ENCODE measurements around the gene CTSV. TPM values are rescaled to one million over a fixed set of nuclear protein-coding genes. Genes with fewer than 3 reads are reported as not detected.
"Not testable (repeated sequence)": the region's sequence is repeated elsewhere in the genome, so short reads cannot be mapped to it uniquely, and the experiment has no call there.

Gene CTSV
- 1 to 10 TPM in 1 of 9 donors, under 1 TPM in 6, not detected in 2; 0.06 to 3.8 (median 0.19) TPM for total RNA-seq
- polyA plus RNA-seq: under 1 TPM; 0.16 to 0.55 (median 0.20) TPM
- long read RNA-seq, donor 1, partial matches to known transcripts: 0 of 1 reads
- long read RNA-seq, donor 1, other reads (novel, unspliced or antisense): 0 of 1 reads
- long read RNA-seq, donor 2, partial matches to known transcripts: 0 of 1 reads
- long read RNA-seq, donor 2, other reads (novel, unspliced or antisense): 0 of 1 reads
- long read RNA-seq, donor 3: 0 reads
- long read RNA-seq, donor 4: 0 reads
- long read RNA-seq, donor 5: 0 reads
- long read RNA-seq, donor 6: 0 reads
- long read RNA-seq, donor 7, partial matches to known transcripts: 0 of 1 reads
- long read RNA-seq, donor 7, other reads (novel, unspliced or antisense): 0 of 1 reads
- long read RNA-seq, donor 8, partial matches to known transcripts: 0 of 3 reads
- long read RNA-seq, donor 8, other reads (novel, unspliced or antisense): 0 of 3 reads
- long read RNA-seq, donor 9, partial matches to known transcripts: 0 of 4 reads
- long read RNA-seq, donor 9, other reads (novel, unspliced or antisense): 0 of 4 reads
- long read RNA-seq, donor 10, partial matches to known transcripts: 0 of 1 reads
- long read RNA-seq, donor 10, other reads (novel, unspliced or antisense): 0 of 1 reads

DNA sequence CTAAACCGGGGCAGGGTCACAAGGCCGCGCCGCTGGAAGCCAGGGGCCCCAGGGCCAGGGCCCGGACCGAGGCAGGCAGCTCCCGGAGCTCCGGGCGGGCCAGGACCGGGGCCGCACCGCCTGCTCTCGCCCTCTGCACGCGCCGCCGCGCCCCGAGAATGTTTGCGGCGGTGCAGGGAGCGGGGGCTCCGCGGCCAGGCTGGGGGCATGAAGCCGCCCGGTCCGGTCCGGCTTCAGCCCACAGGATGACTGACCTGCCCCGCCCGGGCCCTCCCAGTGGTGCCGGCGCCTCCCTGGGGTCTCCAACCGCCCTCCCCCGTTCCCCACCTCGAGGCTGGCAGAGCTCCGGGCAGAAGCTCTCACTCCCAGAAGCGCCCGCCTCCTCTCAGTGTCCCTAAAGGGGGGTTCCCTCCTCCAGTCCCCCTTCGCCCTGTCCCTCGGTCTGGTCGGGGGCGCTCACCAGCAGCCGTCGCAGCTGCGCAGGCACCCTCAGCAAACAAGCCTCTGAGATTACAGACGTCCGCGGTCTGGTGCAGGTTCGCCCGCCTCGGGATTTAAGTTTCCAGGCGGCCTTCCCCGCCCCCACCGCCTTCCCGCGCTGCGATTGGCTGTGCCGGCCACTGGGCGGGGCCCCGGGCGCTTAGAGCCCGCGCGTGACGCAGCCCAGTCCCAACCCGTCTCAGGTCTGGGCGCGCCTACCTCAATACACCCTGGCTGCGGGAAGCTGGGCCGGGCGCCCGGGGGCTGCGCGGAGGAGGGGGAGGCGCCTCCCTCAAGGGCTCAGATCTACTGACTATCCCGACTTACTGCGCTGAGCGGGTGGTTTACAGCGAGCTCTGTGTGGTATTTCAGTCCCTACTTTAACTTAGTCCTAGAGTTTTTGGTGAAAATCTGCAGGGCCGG is at the start of gene CTSV:
CTSV (minus strand) TSS at position 532 of the 903 bp plus-strand sequence. CDS start 1,099 bp downstream, outside the sequence.
- H3K36me3 ChIP-seq (replicated peaks in 1 of 2): no peaks in the 10 kb centered on the region
- no peaks in the 10 kb centered on the region for H3K9me3 ChIP-seq (replicated peaks in 1 of 3)
- TF ChIP-seq POLR2A (IDR thresholded peaks at IDR 0.05): peak in 1 of 2 donors; percentile 45
- TF ChIP-seq, protein P1, sequence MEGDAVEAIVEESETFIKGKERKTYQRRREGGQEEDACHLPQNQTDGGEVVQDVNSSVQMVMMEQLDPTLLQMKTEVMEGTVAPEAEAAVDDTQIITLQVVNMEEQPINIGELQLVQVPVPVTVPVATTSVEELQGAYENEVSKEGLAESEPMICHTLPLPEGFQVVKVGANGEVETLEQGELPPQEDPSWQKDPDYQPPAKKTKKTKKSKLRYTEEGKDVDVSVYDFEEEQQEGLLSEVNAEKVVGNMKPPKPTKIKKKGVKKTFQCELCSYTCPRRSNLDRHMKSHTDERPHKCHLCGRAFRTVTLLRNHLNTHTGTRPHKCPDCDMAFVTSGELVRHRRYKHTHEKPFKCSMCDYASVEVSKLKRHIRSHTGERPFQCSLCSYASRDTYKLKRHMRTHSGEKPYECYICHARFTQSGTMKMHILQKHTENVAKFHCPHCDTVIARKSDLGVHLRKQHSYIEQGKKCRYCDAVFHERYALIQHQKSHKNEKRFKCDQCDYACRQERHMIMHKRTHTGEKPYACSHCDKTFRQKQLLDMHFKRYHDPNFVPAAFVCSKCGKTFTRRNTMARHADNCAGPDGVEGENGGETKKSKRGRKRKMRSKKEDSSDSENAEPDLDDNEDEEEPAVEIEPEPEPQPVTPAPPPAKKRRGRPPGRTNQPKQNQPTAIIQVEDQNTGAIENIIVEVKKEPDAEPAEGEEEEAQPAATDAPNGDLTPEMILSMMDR (IDR thresholded peaks at IDR 0.05): no peak
- peaks cover 4 to 9% of the 10 kb centered on the region in 2 donors for H3K4me1 ChIP-seq (replicated peaks in 1 of 2)
- intact Hi-C loops (cut with DNase I): no loop called here
- peak within 1 kb of the TSS in 1 of 5 donors; percentile 40 for H3K27ac ChIP-seq
- H3K27me3 ChIP-seq: peaks cover 10% of the 10 kb centered on the region
- WGBS, 4 donors: 0 to 2% (median 1%) methylated on average over 5 to 80 of the region's 80 CpGs
- peak; percentile 79 to 93 (median 88) for DNase-seq
- H3K4me3 ChIP-seq: peak within 1 kb of the TSS in 2 of 4 donors; percentile 44 to 68

DNA sequence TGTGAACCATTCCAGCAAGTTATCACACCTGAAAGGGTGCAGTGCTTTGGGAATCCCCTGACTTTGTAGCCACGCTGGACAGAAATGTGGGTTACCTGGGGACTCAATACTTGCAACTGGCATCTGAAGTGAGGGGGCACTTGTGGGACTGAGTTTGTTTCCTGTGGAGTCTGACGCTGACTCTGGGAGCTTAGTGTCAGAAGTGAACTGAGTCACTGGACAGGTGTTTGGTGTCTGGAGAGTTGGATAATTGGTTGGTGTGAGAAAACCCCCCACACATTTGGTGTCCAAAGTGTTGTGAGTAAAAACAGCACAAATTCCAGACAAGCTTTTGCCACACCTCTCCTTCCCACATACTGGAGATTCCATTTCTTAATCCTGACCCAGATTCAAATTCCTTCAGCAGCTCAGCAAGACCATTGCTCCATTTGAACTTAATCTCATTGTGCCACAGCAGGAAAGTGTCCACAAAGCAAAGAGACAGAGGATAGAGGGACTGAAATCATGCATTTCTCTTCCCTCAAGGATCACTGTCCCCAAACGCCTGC is 48.8 kb upstream of the CTSV start:
- H3K36me3 ChIP-seq (replicated peaks in 1 of 2); H3K4me1 ChIP-seq (replicated peaks in 1 of 2); H3K27me3 ChIP-seq; intact Hi-C loops (cut with DNase I); DNase-seq; H3K27ac ChIP-seq; H3K9me3 ChIP-seq (replicated peaks in 1 of 3); H3K4me3 ChIP-seq: not testable (repeated sequence)
- 66 to 83% (median 75%) methylated on average over 2 to 3 of the region's 3 CpGs for WGBS, 4 donors

DNA sequence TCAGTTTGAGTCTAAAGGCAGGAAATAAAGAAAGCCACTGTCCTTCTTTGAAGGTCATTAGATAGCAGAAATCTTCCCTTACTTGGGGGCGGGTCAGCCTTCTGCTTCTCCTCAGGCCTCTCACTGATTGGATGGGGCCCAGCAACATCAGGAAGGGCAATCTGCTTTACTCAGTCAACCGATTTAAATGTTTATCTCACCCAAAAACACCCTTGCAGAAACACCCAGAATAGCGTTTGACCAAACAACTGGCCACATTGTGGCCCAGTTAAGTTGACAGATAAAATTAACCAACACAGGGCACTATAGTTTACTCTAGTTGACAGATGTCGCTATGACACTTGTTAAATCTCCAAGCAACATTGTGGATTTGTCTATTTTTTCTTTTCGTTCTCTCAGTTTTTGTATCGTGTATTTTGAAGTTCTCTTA is 45.6 kb upstream of the CTSV start:
- WGBS, 4 donors: 80 to 92% (median 89%) methylated on average over 6 of the region's 6 CpGs
- H3K36me3 ChIP-seq (replicated peaks in 1 of 2); H3K4me1 ChIP-seq (replicated peaks in 1 of 2); intact Hi-C loops (cut with DNase I); H3K27ac ChIP-seq; H3K4me3 ChIP-seq; DNase-seq; H3K27me3 ChIP-seq; H3K9me3 ChIP-seq (replicated peaks in 1 of 3): not testable (repeated sequence)

DNA sequence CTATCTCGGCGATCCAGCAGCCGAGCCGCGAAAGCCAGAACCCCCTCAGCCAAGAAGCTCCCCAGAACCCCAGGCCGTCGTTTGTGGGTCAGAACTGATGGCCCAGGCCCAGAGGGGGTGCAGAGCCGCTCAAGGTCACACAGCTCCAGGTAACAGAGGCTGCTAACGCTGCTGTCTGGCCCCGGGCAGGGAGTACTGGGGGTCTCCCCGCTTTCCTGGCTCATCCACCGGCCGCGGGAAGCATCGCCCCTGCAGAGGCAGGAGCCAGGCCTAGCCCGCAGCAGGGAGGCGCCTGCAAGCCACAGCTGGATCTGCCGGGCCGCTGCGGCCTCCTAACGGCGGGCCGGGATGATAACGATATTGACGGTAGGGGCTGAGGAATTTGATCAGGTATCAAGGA is 39.4 kb upstream of the CTSV start:
- Histone ChIP-seq H3K4me3 (no peak overlapping the region), H3K4me1 (replicated peaks in 1 of 2) (no peaks in the 10 kb centered on the region), H3K27ac (no peak overlapping the region), H3K27me3 (peaks cover 18% of the 10 kb centered on the region), H3K9me3 (replicated peaks in 1 of 3) (no peaks in the 10 kb centered on the region), H3K36me3 (replicated peaks in 1 of 2) (no peaks in the 10 kb centered on the region)
- 60 to 93% (median 66%) methylated on average over 3 to 25 of the region's 25 CpGs for WGBS, 4 donors
- no peak for DNase-seq
- TF ChIP-seq, protein P1 (IDR thresholded peaks at IDR 0.05): no peak
- TF ChIP-seq POLR2A (IDR thresholded peaks at IDR 0.05): no peak
- intact Hi-C loops (cut with DNase I): no loop called here

All from adrenal gland (tissue), 19 donors.